Fibroblast of villous mesenchyme (primary cell): ENCODE data around the gene MYH10. TPM values are rescaled to one million over a fixed set of nuclear protein-coding genes. Genes with fewer than 3 reads are reported as not detected.

Source experiments
- DNase-seq: peaks from one replicate; pipeline ENCODE4 v3.0.0-alpha.2; 2010; ENCODE audit warnings: low read depth
- H3K4me3 ChIP-seq: 2 replicates; pipeline ENCODE4 v1.5.1; 2011; ENCODE audit warnings: low read depth, mild to moderate bottlenecking, low read length
- CTCF ChIP-seq: IDR thresholded peaks from 2 replicates; pipeline ENCODE4 v1.5.1; 2012; ENCODE audit warnings: low read depth, mild to moderate bottlenecking, low read length; ENCODE audit not compliant: insufficient read depth
- total RNA-seq: library from RNA; depleted of rRNA; stranded (reverse); fragments of >200 nt; gene quantifications from 2 replicates; pipeline ENCODE4 v1.2.3, GENCODE V29; 2012

MYH10 gene
- total RNA-seq, 1 donor = 94.1 TPM

GRCh38 chr17:8475781-8476180 lies 154.7 kb downstream of the MYH10 start:
- no peak for DNase-seq
- TF ChIP-seq CTCF = no peak

GRCh38 chr17:8475227-8475626 lies 155.3 kb downstream of the MYH10 start:
- H3K4me3 ChIP-seq = no peak overlapping the region
- no peak for TF ChIP-seq CTCF

More at GRCh38 chr17:8475781-8476180, 154.7 kb downstream of the MYH10 start:
- H3K4me3 ChIP-seq = no peak overlapping the region

GRCh38 chr17:8474826-8475225 lies 155.7 kb downstream of the MYH10 start:
- H3K4me3 ChIP-seq = no peak overlapping the region
- no peak for DNase-seq
- TF ChIP-seq CTCF = no peak

More at GRCh38 chr17:8475227-8475626, 155.3 kb downstream of the MYH10 start:
- DNase-seq = no peak

GRCh38 chr17:8473451-8474192 lies 156.9 kb downstream of the MYH10 start:
- no peak for DNase-seq
- no peak overlapping the region for H3K4me3 ChIP-seq
- no peak for TF ChIP-seq CTCF

- no peak for TF ChIP-seq CTCF
- H3K4me3 ChIP-seq = no peak overlapping the region
- DNase-seq = no peak
Observed at GRCh38 chr17:8472663-8473062, 157.9 kb downstream of the MYH10 start.

GRCh38 chr17:8470447-8471047 lies 160.0 kb downstream of the MYH10 start:
- no peak overlapping the region for H3K4me3 ChIP-seq
- TF ChIP-seq CTCF = no peak
- DNase-seq = peak; percentile 14
